Trophoblast cell (in vitro differentiated cells and primary cell): Measurements from ENCODE around the gene CENPQ. TPM values are rescaled to one million over a fixed set of nuclear protein-coding genes. Genes with fewer than 3 reads are reported as not detected.
A peak's percentile ranks its signal among the peaks of the same experiment; 100 is the strongest.

ENCODE experiments used
- DNase-seq, 2 donors: peaks; one replicate each; pipeline ENCODE4 v3.0.0-alpha.2; 2016
- H2AFZ ChIP-seq: 2 replicates; pipeline ENCODE4 v1.6.1; 2013; ENCODE audit warnings: low read length, moderate library complexity, mild to moderate bottlenecking; ENCODE audit not compliant: insufficient read depth, poor library complexity
- H2AK5ac ChIP-seq: 2 replicates; pipeline ENCODE4 v1.6.1; 2013; ENCODE audit warnings: mild to moderate bottlenecking, low read length
- H2BK120ac ChIP-seq: 2 replicates; pipeline ENCODE4 v1.6.1; 2013; ENCODE audit warnings: low read length, mild to moderate bottlenecking, moderate library complexity; ENCODE audit not compliant: insufficient read depth, poor library complexity
- H2BK12ac ChIP-seq: 2 replicates; pipeline ENCODE4 v1.6.1; 2013; ENCODE audit warnings: mild to moderate bottlenecking, low read length, moderate library complexity
- H2BK5ac ChIP-seq: 2 replicates; pipeline ENCODE4 v1.6.1; 2013; ENCODE audit warnings: low read length, low read depth, moderate library complexity, mild to moderate bottlenecking; ENCODE audit not compliant: poor library complexity
- H3K14ac ChIP-seq: 2 replicates; pipeline ENCODE4 v1.6.1; 2013; ENCODE audit warnings: mild to moderate bottlenecking, low read length
- H3K18ac ChIP-seq: 2 replicates; pipeline ENCODE4 v1.6.1; 2013; ENCODE audit warnings: mild to moderate bottlenecking, low read length
- H3K23ac ChIP-seq: 2 replicates; pipeline ENCODE4 v1.6.1; 2013; ENCODE audit warnings: low read length
- H3K27ac ChIP-seq: 2 replicates; pipeline ENCODE4 v1.5.1; 2013; ENCODE audit warnings: low read depth, mild to moderate bottlenecking, inconsistent platforms, low read length, moderate library complexity
- H3K27me3 ChIP-seq: 2 replicates; pipeline ENCODE4 v1.6.1; 2013; ENCODE audit warnings: inconsistent platforms, mild to moderate bottlenecking, low read length, moderate library complexity; ENCODE audit not compliant: insufficient read depth
- H3K36me3 ChIP-seq, 2 experiments: 1 replicate in 1 of 2; 2 replicates in 1 of 2; pipeline ENCODE4 v1.6.1; 2013; ENCODE audit warnings: low read length in 2 of 2, mild to moderate bottlenecking in 2 of 2, moderate library complexity in 1 of 2; ENCODE audit not compliant: insufficient read depth in 2 of 2, control insufficient read depth in 1 of 2
- H3K4ac ChIP-seq: 2 replicates; pipeline ENCODE4 v1.6.1; 2013; ENCODE audit warnings: low read depth, mild to moderate bottlenecking, low read length, moderate library complexity
- H3K4me1 ChIP-seq, 2 experiments: 1 replicate in 1 of 2; 2 replicates in 1 of 2; pipeline ENCODE4 v1.6.1; 2013; ENCODE audit warnings: low read length in 2 of 2, mild to moderate bottlenecking in 2 of 2, moderate library complexity in 1 of 2; ENCODE audit not compliant: insufficient read depth in 2 of 2, control insufficient read depth in 1 of 2
- H3K4me2 ChIP-seq: 2 replicates; pipeline ENCODE4 v1.6.1; 2013; ENCODE audit warnings: inconsistent platforms, mild to moderate bottlenecking, low read length, moderate library complexity
- H3K4me3 ChIP-seq: 2 replicates; pipeline ENCODE4 v1.5.1; 2013; ENCODE audit warnings: mild to moderate bottlenecking, low read depth, low read length, inconsistent platforms
- H3K79me1 ChIP-seq: one replicate; pipeline ENCODE4 v1.6.1; 2013; ENCODE audit warnings: low read length
- H3K79me2 ChIP-seq: 2 replicates; pipeline ENCODE4 v1.6.1; 2013; ENCODE audit warnings: low read length, mild to moderate bottlenecking; ENCODE audit not compliant: control insufficient read depth, insufficient read depth, poor library complexity
- H3K9ac ChIP-seq: 2 replicates; pipeline ENCODE4 v1.6.1; 2013; ENCODE audit warnings: mild to moderate bottlenecking, low read length
- H3K9me3 ChIP-seq: 2 replicates; pipeline ENCODE4 v1.6.1; 2013; ENCODE audit warnings: low read depth, mild to moderate bottlenecking, control low read depth, inconsistent platforms, low read length; ENCODE audit not compliant: insufficient read depth
- H4K12ac ChIP-seq: 2 replicates; pipeline ENCODE4 v1.6.1; 2013; ENCODE audit warnings: low read depth, mild to moderate bottlenecking, low read length, moderate library complexity
- H4K8ac ChIP-seq: 2 replicates; pipeline ENCODE4 v1.6.1; 2013; ENCODE audit warnings: low read depth, mild to moderate bottlenecking, low read length, moderate library complexity
- H4K91ac ChIP-seq: one replicate; pipeline ENCODE4 v1.6.1; 2013; ENCODE audit warnings: low read depth, mild to moderate bottlenecking, low read length, moderate library complexity
- WGBS: extraction: QIAGEN DNeasy Blood & Tissue Kit; methylation state at CpG from one replicate; pipeline ENCODE4 v1.1.7; 2013; ENCODE audit warnings: missing lambda C conversion rate; ENCODE audit not compliant: insufficient read length, insufficient coverage; ENCODE audit errors: extremely low coverage; 5-methylcytosine and 5-hydroxymethylcytosine counted together
- polyA plus RNA-seq: library from polyadenylated mRNA; stranded (reverse); fragments of 200-250 nt; gene quantifications from 2 replicates; pipeline ENCODE4 v1.2.3, GENCODE V29; 2013

The CENPQ gene
- polyA plus RNA-seq = 9.1 and 9.3 TPM in 2 replicates

- no peak within 1 kb of the TSS for H2AK5ac ChIP-seq
- no peaks in the 10 kb centered on the region for H3K79me1 ChIP-seq
- H3K27ac ChIP-seq = no peak within 1 kb of the TSS
- peaks cover 2 to 3% of the 10 kb centered on the region in 2 experiments for H3K36me3 ChIP-seq
- no peak within 1 kb of the TSS for H3K23ac ChIP-seq
- no peak within 1 kb of the TSS for H2BK120ac ChIP-seq
- H3K9me3 ChIP-seq = no peaks in the 10 kb centered on the region
- H3K14ac ChIP-seq = no peak within 1 kb of the TSS
- peaks cover 2% of the 10 kb centered on the region for H3K79me2 ChIP-seq
- peak within 1 kb of the TSS; percentile 84 for H3K9ac ChIP-seq
- peak; percentile 90 to 96 for DNase-seq
- H3K18ac ChIP-seq = peak within 1 kb of the TSS; percentile 58
- H4K8ac ChIP-seq = peak within 1 kb of the TSS; percentile 72
- no peaks in the 10 kb centered on the region for H3K4me1 ChIP-seq
- H3K4ac ChIP-seq = peak within 1 kb of the TSS; percentile 34
- no peaks in the 10 kb centered on the region for H3K27me3 ChIP-seq
- WGBS = no CpG with 5 or more reads among the region's 37 CpGs
- peak within 1 kb of the TSS; percentile 68 for H2AFZ ChIP-seq
- peak within 1 kb of the TSS; percentile 75 for H3K4me3 ChIP-seq
- H2BK12ac ChIP-seq = no peak within 1 kb of the TSS
- peak within 1 kb of the TSS; percentile 92 for H3K4me2 ChIP-seq
- no peak within 1 kb of the TSS for H2BK5ac ChIP-seq
- peak within 1 kb of the TSS; percentile 38 for H4K12ac ChIP-seq
- peak within 1 kb of the TSS; percentile 29 for H4K91ac ChIP-seq
Observed at GRCh38 chr6:49462927-49463611, at the start of gene CENPQ, which contains the start of gene MMUT. CENPQ (plus strand) TSS chr6:49463370; CDS start chr6:49470177, 6,807 bp downstream. MMUT (minus strand) TSS chr6:49463253; CDS start chr6:49459466, 3,787 bp downstream.

GRCh38 chr6:49415358-49415757, 47.8 kb upstream of the CENPQ start:
- H3K79me2 ChIP-seq = no peaks in the 10 kb centered on the region
- no peak overlapping the region for H3K4ac ChIP-seq
- no peak overlapping the region for H4K91ac ChIP-seq
- H2BK5ac ChIP-seq = no peak overlapping the region
- no peak overlapping the region for H3K9ac ChIP-seq
- H3K14ac ChIP-seq = no peak overlapping the region
- H4K8ac ChIP-seq = no peak overlapping the region
- H2AFZ ChIP-seq = no peak overlapping the region
- H3K4me2 ChIP-seq = no peak overlapping the region
- H2BK120ac ChIP-seq = no peak overlapping the region
- no peak overlapping the region for H3K4me3 ChIP-seq
- no peak overlapping the region for H3K23ac ChIP-seq
- H3K36me3 ChIP-seq = no peaks in the 10 kb centered on the region
- H3K9me3 ChIP-seq = no peaks in the 10 kb centered on the region
- no peak overlapping the region for H3K18ac ChIP-seq
- H3K27me3 ChIP-seq = no peaks in the 10 kb centered on the region
- no CpG with 5 or more reads among the region's 1 CpG for WGBS
- no peak overlapping the region for H3K27ac ChIP-seq
- no peak overlapping the region for H4K12ac ChIP-seq
- no peak for DNase-seq
- H2BK12ac ChIP-seq = no peak overlapping the region
- H3K4me1 ChIP-seq = no peaks in the 10 kb centered on the region
- H2AK5ac ChIP-seq = no peak overlapping the region
- no peaks in the 10 kb centered on the region for H3K79me1 ChIP-seq

- Histone ChIP-seq H2AK5ac (no peak overlapping the region), H3K27ac (no peak overlapping the region), H3K18ac (no peak overlapping the region), H3K27me3 (no peaks in the 10 kb centered on the region), H2BK120ac (no peak overlapping the region), H3K79me2 (no peaks in the 10 kb centered on the region), H3K23ac (no peak overlapping the region), H4K12ac (no peak overlapping the region), H4K8ac (no peak overlapping the region), H3K4me1 (no peaks in the 10 kb centered on the region), H3K9me3 (no peaks in the 10 kb centered on the region), H3K4me3 (no peak overlapping the region), H3K4ac (no peak overlapping the region), H3K79me1 (no peaks in the 10 kb centered on the region), H3K14ac (no peak overlapping the region), H3K36me3 (no peaks in the 10 kb centered on the region), H4K91ac (no peak overlapping the region), H2BK12ac (no peak overlapping the region), H3K9ac (no peak overlapping the region), H3K4me2 (no peak overlapping the region), H2AFZ (no peak overlapping the region), H2BK5ac (no peak overlapping the region)
- no CpG with 5 or more reads among the region's 4 CpGs for WGBS
- no peak for DNase-seq
Observed at GRCh38 chr6:49416195-49416594, 47.0 kb upstream of the CENPQ start.

GRCh38 chr6:49423817-49424216, 39.4 kb upstream of the CENPQ start:
- Histone ChIP-seq H3K9me3 (no peaks in the 10 kb centered on the region), H2BK12ac (no peak overlapping the region), H3K4me3 (no peak overlapping the region), H3K18ac (no peak overlapping the region), H3K4ac (no peak overlapping the region), H3K14ac (no peak overlapping the region), H2BK5ac (no peak overlapping the region), H3K4me1 (no peaks in the 10 kb centered on the region), H3K4me2 (no peak overlapping the region), H3K9ac (no peak overlapping the region), H4K8ac (no peak overlapping the region), H3K27me3 (no peaks in the 10 kb centered on the region), H4K91ac (no peak overlapping the region), H4K12ac (no peak overlapping the region), H2AFZ (no peak overlapping the region), H3K79me1 (no peaks in the 10 kb centered on the region), H3K36me3 (no peaks in the 10 kb centered on the region), H3K23ac (no peak overlapping the region), H2AK5ac (no peak overlapping the region), H3K79me2 (no peaks in the 10 kb centered on the region), H2BK120ac (no peak overlapping the region), H3K27ac (no peak overlapping the region)
- no peak for DNase-seq
- no CpG with 5 or more reads among the region's 1 CpG for WGBS
